ENCODE results near the gene MACROD2. TPM values are rescaled to one million over a fixed set of nuclear protein-coding genes. Genes with fewer than 3 reads are reported as not detected.
"Not testable (repeated sequence)": the region's sequence is repeated elsewhere in the genome, so short reads cannot be mapped to it uniquely, and the experiment has no call there.

Gene MACROD2
- polyA plus RNA-seq, 2 of the 4 experiments (the other 2 are of a cell fraction) = 0.96 to 1.3 TPM

GRCh38 chr20:14981486-14981885 is 986.2 kb downstream of the MACROD2 start:
- CTCF ChIA-PET = interaction anchor here (0.7 kb wide), 2 partner anchors 648 to 938 kb away, joined by 3 read pairs; no protein-coding TSS in a partner anchor
- H3K9me3 ChIP-seq = peaks cover 45% of the 10 kb centered on the region
- H3K4me1 ChIP-seq = peaks cover 31% of the 10 kb centered on the region
- H3K4me3 ChIP-seq; FAIRE-seq; POLR2A ChIA-PET; ATAC-seq; DNase-seq (ENCODE audit: low read depth in 1 of 2, low spot score in 1 of 2); H3K4me2 ChIP-seq: not testable (repeated sequence)
- peak; percentile 19 for TF ChIP-seq ZFP36 (IDR thresholded peaks at IDR 0.05; ENCODE audit: borderline replicate concordance, partially characterized antibody)
- peak overlapping the region in 1 of 2 experiments; percentile 34; a peak in 2 of 6 replicates for H3K27ac ChIP-seq
- 80% methylated on average over 3 of the region's 3 CpGs for WGBS (ENCODE audit: missing lambda C conversion rate)

- peak; percentile 99 for TF ChIP-seq ZFP36 (IDR thresholded peaks at IDR 0.05; ENCODE audit: borderline replicate concordance, partially characterized antibody)
- peaks cover 45% of the 10 kb centered on the region for H3K9me3 ChIP-seq
- CTCF ChIA-PET; DNase-seq (ENCODE audit: low read depth in 1 of 2, low spot score in 1 of 2); H3K4me2 ChIP-seq; H3K4me3 ChIP-seq; POLR2A ChIA-PET; ATAC-seq; FAIRE-seq: not testable (repeated sequence)
- H3K4me1 ChIP-seq = peaks cover 40% of the 10 kb centered on the region
- peak overlapping the region in 1 of 2 experiments; percentile 36; a peak in 3 of 6 replicates for H3K27ac ChIP-seq
- WGBS (ENCODE audit: missing lambda C conversion rate) = 44% methylated on average over 1 of the region's 1 CpG
Measured at GRCh38 chr20:14982324-14982723, 987.0 kb downstream of the MACROD2 start.

DNA sequence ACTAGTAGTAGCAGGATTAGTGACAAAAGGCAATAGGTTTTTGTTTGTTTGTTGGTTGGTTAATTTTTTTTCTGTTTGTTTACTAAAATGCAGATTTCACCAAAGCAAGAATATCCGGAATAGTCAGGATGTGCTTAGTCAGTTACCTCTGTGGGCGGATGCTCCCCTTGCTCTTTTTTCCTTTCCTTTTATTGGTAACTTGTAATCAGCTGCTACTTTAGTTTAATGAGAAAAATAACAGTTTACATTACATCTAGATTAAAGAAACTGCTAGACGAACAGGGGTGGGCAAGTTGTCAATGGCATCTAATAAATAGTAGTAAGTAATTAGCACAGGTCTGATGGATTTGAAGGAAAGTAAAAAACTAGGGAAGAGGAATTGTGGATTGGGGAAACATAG is 989.0 kb downstream of the MACROD2 start:
- POLR2A ChIA-PET = no interaction called here
- H3K4me2 ChIP-seq = peak overlapping the region; percentile 62
- H3K27ac ChIP-seq = peak overlapping the region; percentile 89 to 90
- 89% methylated on average over 3 of the region's 3 CpGs for WGBS (ENCODE audit: missing lambda C conversion rate)
- ATAC-seq (no peak), DNase-seq (ENCODE audit: low read depth in 1 of 2, low spot score in 1 of 2) (no peak), FAIRE-seq (no peak)
- H3K4me3 ChIP-seq = no peak overlapping the region
- TF ChIP-seq EHMT2 (IDR thresholded peaks at IDR 0.05; ENCODE audit: low read depth) (no peak), HES2 (IDR thresholded peaks at IDR 0.05) (no peak), HOXB13 (CRISPR knock-in tag; IDR thresholded peaks at IDR 0.05; ENCODE audit: low read depth) (no peak), RARB (CRISPR knock-in tag; IDR thresholded peaks at IDR 0.05) (no peak), ZSCAN20 (CRISPR knock-in tag; IDR thresholded peaks at IDR 0.05) (no peak), BHLHE40 (IDR thresholded peaks at IDR 0.05; ENCODE audit: low read depth, low read length) (no peak), SREBF2 (IDR thresholded peaks at IDR 0.05) (no peak), HDAC2 (IDR thresholded peaks at IDR 0.05) (no peak), KDM5A (IDR thresholded peaks at IDR 0.05) (no peak), RCOR1 (IDR thresholded peaks at IDR 0.05; ENCODE audit: low read depth, low read length) (no peak), EHF (CRISPR knock-in tag; IDR thresholded peaks at IDR 0.05) (no peak), FOSL2 (IDR thresholded peaks at IDR 0.05) (no peak), FOSL2 (CRISPR knock-in tag; IDR thresholded peaks at IDR 0.05) (no peak), ESRRA (IDR thresholded peaks at IDR 0.05; ENCODE audit: borderline replicate concordance, low read length) (no peak), CBX2 (IDR thresholded peaks at IDR 0.05; ENCODE audit: borderline replicate concordance, low read depth) (no peak), JUN (IDR thresholded peaks at IDR 0.05) (no peak)
- TF ChIP-seq, protein P1, sequence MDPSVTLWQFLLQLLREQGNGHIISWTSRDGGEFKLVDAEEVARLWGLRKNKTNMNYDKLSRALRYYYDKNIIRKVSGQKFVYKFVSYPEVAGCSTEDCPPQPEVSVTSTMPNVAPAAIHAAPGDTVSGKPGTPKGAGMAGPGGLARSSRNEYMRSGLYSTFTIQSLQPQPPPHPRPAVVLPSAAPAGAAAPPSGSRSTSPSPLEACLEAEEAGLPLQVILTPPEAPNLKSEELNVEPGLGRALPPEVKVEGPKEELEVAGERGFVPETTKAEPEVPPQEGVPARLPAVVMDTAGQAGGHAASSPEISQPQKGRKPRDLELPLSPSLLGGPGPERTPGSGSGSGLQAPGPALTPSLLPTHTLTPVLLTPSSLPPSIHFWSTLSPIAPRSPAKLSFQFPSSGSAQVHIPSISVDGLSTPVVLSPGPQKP (IDR thresholded peaks at IDR 0.05; ENCODE audit: low read depth, low read length) = no peak
- TF ChIP-seq, protein P2, sequence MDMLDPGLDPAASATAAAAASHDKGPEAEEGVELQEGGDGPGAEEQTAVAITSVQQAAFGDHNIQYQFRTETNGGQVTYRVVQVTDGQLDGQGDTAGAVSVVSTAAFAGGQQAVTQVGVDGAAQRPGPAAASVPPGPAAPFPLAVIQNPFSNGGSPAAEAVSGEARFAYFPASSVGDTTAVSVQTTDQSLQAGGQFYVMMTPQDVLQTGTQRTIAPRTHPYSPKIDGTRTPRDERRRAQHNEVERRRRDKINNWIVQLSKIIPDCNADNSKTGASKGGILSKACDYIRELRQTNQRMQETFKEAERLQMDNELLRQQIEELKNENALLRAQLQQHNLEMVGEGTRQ (IDR thresholded peaks at IDR 0.05) = no peak
- CTCF ChIA-PET = no interaction called here
- H3K4me1 ChIP-seq = peaks cover 37% of the 10 kb centered on the region
- H3K9me3 ChIP-seq = peaks cover 45% of the 10 kb centered on the region

Data from A549 (cell line).